HepG2 (cell line): ENCODE results near the gene TNFAIP2. TPM values are rescaled to one million over a fixed set of nuclear protein-coding genes. Genes with fewer than 3 reads are reported as not detected.
A peak's percentile ranks its signal among the peaks of the same experiment; 100 is the strongest.

ENCODE experiments used
- GATAD2A ChIP-seq: IDR thresholded peaks from 2 replicates; pipeline ENCODE4 v1.6.1; 2016
- HDAC1 ChIP-seq: sonication (generic); formaldehyde crosslinking; IDR thresholded peaks from 2 replicates; pipeline ENCODE4 v1.5.1; 2020; ENCODE audit warnings: mild to moderate bottlenecking, missing genetic modification reagents
- HNF4A ChIP-seq: sonication (generic); formaldehyde crosslinking; IDR thresholded peaks from 2 replicates; pipeline ENCODE4 v1.4.0; 2020; ENCODE audit warnings: missing genetic modification reagents
- KLF9 ChIP-seq: IDR thresholded peaks from 2 replicates; pipeline ENCODE4 v1.6.1; 2016; ENCODE audit warnings: low read depth
- KMT2B ChIP-seq: IDR thresholded peaks from 2 replicates; pipeline ENCODE4 v1.6.1; 2016; ENCODE audit warnings: missing genetic modification reagents, missing compliant biosample characterization
- MED1 ChIP-seq: sonication (generic); formaldehyde crosslinking; IDR thresholded peaks from 2 replicates; pipeline ENCODE4 v1.4.0; 2020; ENCODE audit warnings: missing genetic modification reagents
- NCOA2 ChIP-seq: sonication (generic); formaldehyde crosslinking; IDR thresholded peaks from 2 replicates; pipeline ENCODE4 v1.8.0; 2022; ENCODE audit warnings: inconsistent platforms
- NONO ChIP-seq, 2 experiments: fragments of 450-650 bp in 1 of 2; sonication (generic) in 1 of 2; formaldehyde crosslinking in 1 of 2; IDR thresholded peaks in 1 of 2; conservative IDR thresholded peaks in 1 of 2; 2 replicates each; pipeline versions ENCODE4 v1.6.1 to v1.8.0; 2017 to 2022; ENCODE audit warnings: mild to moderate bottlenecking in 1 of 2, missing genetic modification reagents in 1 of 2, moderate library complexity in 1 of 2
- RARA ChIP-seq: IDR thresholded peaks from 2 replicates; pipeline ENCODE4 v1.6.1; 2016; ENCODE audit warnings: missing genetic modification reagents, missing compliant biosample characterization
- RXRB ChIP-seq: IDR thresholded peaks from 2 replicates; pipeline ENCODE4 v1.6.1; 2016; ENCODE audit warnings: borderline replicate concordance, missing genetic modification reagents, missing compliant biosample characterization
- SP2 ChIP-seq: sonication (generic); formaldehyde crosslinking; IDR thresholded peaks from 2 replicates; pipeline ENCODE4 v1.5.1; 2020; ENCODE audit warnings: mild to moderate bottlenecking, missing genetic modification reagents
- ZFX ChIP-seq: sonication (generic); formaldehyde crosslinking; IDR thresholded peaks from 2 replicates; pipeline ENCODE4 v1.4.0; 2020; ENCODE audit warnings: mild to moderate bottlenecking, low read depth, missing genetic modification reagents, moderate library complexity
- ZNF446 ChIP-seq: sonication (generic); formaldehyde crosslinking; IDR thresholded peaks from 2 replicates; pipeline ENCODE4 v1.5.0; 2020; ENCODE audit warnings: mild to moderate bottlenecking, missing genetic modification reagents
- ZNF766 ChIP-seq: sonication (generic); formaldehyde crosslinking; IDR thresholded peaks from 2 replicates; pipeline ENCODE4 v1.5.0; 2020; ENCODE audit warnings: missing genetic modification reagents, borderline replicate concordance
- ZSCAN31 ChIP-seq: sonication (generic); formaldehyde crosslinking; IDR thresholded peaks from 2 replicates; pipeline ENCODE4 v1.5.0; 2020; ENCODE audit warnings: low read depth, mild to moderate bottlenecking, missing genetic modification reagents
- polyA plus RNA-seq, 8 experiments: library from polyadenylated mRNA; depleted of rRNA in 3 of 8; stranded (reverse) in 7 of 8; unstranded in 1 of 8; fragments of >200 nt; fragmentation: Illumina TruSeq in 4 of 8; extraction: Trizol in 4 of 8; gene quantifications; 2 replicates each; pipeline versions ENCODE4 v1.2.1 to v1.2.3, GENCODE V29; 2011 to 2016; ENCODE audit warnings: low read depth in 4 of 8, missing spikeins in 1 of 8, mixed read lengths in 1 of 8; ENCODE audit not compliant: insufficient read depth in 1 of 8
- total RNA-seq, 5 experiments: library from RNA; depleted of rRNA; stranded (reverse); fragments of >200 nt; fragmentation: Illumina TruSeq; extraction: Trizol; gene quantifications; 2 replicates each; pipeline ENCODE4 v1.2.3, GENCODE V29; 2016; ENCODE audit warnings: low read depth in 1 of 5
- TF ChIP-seq, protein P1 (sequence below): sonication (generic); formaldehyde crosslinking; IDR thresholded peaks from 2 replicates; pipeline ENCODE4 v1.5.0; 2020; ENCODE audit warnings: missing genetic modification reagents
- TF ChIP-seq, protein P2 (sequence below): IDR thresholded peaks from 2 replicates; pipeline ENCODE4 v1.6.1; 2012; ENCODE audit warnings: inconsistent platforms
- TF ChIP-seq, protein P3 (sequence below): sonication (generic); formaldehyde crosslinking; IDR thresholded peaks from 2 replicates; pipeline ENCODE4 v1.9.0; 2022; ENCODE audit warnings: low read depth, missing genetic modification reagents
- TF ChIP-seq, protein P4 (sequence below): sonication (generic); formaldehyde crosslinking; conservative IDR thresholded peaks from 2 replicates; pipeline ENCODE4 v1.4.0; 2020; ENCODE audit warnings: mild to moderate bottlenecking, missing genetic modification reagents, moderate library complexity
- TF ChIP-seq, protein P5 (sequence below): sonication (generic); formaldehyde crosslinking; IDR thresholded peaks from 2 replicates; pipeline ENCODE4 v1.8.1; 2023; ENCODE audit warnings: mild to moderate bottlenecking, missing genetic modification reagents
- TF ChIP-seq, protein P6 (sequence below): sonication (generic); formaldehyde crosslinking; IDR thresholded peaks from 2 replicates; pipeline ENCODE4 v1.5.0; 2020; ENCODE audit warnings: missing genetic modification reagents, mild to moderate bottlenecking, borderline replicate concordance

Gene TNFAIP2
- total and polyA plus RNA-seq, 2 of the 13 experiments (the other 11 are each of a cell fraction or from before 2014, with no cell fraction given): 0.46 to 1.5 TPM

DNA sequence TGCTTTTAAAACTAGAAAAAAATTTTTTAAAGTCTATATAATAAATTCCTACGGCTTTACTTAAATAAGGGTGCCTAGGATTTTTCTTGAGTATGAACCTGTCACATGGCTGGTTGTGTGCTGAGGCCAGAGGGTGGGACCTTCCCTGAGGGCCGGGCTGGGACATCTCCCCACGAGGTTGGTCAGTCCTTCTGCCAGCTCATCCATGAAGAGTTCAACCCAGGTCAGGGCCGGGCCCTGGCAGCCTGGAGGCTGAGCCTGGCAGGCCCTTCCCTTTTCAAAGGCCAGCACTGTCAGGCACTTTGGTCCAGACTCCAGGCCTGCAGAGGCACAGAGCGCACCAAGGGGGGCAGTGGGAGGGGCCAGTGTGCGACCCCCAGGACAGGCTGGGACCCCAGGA, 31.7 kb downstream of the TNFAIP2 start (continued):
- TF ChIP-seq, protein P1, sequence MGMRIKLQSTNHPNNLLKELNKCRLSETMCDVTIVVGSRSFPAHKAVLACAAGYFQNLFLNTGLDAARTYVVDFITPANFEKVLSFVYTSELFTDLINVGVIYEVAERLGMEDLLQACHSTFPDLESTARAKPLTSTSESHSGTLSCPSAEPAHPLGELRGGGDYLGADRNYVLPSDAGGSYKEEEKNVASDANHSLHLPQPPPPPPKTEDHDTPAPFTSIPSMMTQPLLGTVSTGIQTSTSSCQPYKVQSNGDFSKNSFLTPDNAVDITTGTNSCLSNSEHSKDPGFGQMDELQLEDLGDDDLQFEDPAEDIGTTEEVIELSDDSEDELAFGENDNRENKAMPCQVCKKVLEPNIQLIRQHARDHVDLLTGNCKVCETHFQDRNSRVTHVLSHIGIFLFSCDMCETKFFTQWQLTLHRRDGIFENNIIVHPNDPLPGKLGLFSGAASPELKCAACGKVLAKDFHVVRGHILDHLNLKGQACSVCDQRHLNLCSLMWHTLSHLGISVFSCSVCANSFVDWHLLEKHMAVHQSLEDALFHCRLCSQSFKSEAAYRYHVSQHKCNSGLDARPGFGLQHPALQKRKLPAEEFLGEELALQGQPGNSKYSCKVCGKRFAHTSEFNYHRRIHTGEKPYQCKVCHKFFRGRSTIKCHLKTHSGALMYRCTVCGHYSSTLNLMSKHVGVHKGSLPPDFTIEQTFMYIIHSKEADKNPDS (CRISPR knock-in tag): no peak
- TF ChIP-seq NCOA2 (CRISPR knock-in tag) (peak; percentile 45; the same call in 1 of the 2 replicates), RARA (CRISPR knock-in tag) (peak; percentile 79), ZSCAN31 (no peak), HDAC1 (peak; percentile 38; the same call in 1 of the 2 replicates), ZNF446 (CRISPR knock-in tag) (no peak), MED1 (CRISPR knock-in tag) (peak; percentile 56), KLF9 (CRISPR knock-in tag) (no peak), ZFX (peak; percentile 47; the same call in 1 of the 2 replicates), KMT2B (no peak), GATAD2A (peak; percentile 15; the same call in 1 of the 2 replicates), ZNF766 (CRISPR knock-in tag) (no peak), HNF4A (CRISPR knock-in tag) (0 out of 2 replicates have a peak, but pooled peaks have one; percentile 17), SP2 (CRISPR knock-in tag) (peak; percentile 24; the same call in 1 of the 2 replicates), RXRB (CRISPR knock-in tag) (peak; percentile 99), NONO (IDR thresholded peaks at IDR 0.05) (no peak), NONO (CRISPR knock-in tag; conservative IDR thresholded peaks at IDR 0.05) (no peak)
- TF ChIP-seq, protein P2, sequence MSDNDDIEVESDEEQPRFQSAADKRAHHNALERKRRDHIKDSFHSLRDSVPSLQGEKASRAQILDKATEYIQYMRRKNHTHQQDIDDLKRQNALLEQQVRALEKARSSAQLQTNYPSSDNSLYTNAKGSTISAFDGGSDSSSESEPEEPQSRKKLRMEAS: peak; percentile 40; the same call in 1 of the 2 replicates
- TF ChIP-seq, protein P3, sequence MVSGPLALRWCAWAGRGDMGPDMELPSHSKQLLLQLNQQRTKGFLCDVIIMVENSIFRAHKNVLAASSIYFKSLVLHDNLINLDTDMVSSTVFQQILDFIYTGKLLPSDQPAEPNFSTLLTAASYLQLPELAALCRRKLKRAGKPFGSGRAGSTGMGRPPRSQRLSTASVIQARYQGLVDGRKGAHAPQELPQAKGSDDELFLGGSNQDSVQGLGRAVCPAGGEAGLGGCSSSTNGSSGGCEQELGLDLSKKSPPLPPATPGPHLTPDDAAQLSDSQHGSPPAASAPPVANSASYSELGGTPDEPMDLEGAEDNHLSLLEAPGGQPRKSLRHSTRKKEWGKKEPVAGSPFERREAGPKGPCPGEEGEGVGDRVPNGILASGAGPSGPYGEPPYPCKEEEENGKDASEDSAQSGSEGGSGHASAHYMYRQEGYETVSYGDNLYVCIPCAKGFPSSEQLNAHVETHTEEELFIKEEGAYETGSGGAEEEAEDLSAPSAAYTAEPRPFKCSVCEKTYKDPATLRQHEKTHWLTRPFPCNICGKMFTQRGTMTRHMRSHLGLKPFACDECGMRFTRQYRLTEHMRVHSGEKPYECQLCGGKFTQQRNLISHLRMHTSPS: peak; percentile 91
- TF ChIP-seq, protein P4, sequence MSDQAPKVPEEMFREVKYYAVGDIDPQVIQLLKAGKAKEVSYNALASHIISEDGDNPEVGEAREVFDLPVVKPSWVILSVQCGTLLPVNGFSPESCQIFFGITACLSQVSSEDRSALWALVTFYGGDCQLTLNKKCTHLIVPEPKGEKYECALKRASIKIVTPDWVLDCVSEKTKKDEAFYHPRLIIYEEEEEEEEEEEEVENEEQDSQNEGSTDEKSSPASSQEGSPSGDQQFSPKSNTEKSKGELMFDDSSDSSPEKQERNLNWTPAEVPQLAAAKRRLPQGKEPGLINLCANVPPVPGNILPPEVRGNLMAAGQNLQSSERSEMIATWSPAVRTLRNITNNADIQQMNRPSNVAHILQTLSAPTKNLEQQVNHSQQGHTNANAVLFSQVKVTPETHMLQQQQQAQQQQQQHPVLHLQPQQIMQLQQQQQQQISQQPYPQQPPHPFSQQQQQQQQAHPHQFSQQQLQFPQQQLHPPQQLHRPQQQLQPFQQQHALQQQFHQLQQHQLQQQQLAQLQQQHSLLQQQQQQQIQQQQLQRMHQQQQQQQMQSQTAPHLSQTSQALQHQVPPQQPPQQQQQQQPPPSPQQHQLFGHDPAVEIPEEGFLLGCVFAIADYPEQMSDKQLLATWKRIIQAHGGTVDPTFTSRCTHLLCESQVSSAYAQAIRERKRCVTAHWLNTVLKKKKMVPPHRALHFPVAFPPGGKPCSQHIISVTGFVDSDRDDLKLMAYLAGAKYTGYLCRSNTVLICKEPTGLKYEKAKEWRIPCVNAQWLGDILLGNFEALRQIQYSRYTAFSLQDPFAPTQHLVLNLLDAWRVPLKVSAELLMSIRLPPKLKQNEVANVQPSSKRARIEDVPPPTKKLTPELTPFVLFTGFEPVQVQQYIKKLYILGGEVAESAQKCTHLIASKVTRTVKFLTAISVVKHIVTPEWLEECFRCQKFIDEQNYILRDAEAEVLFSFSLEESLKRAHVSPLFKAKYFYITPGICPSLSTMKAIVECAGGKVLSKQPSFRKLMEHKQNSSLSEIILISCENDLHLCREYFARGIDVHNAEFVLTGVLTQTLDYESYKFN (CRISPR knock-in tag): peak; percentile 25; the same call in 1 of the 2 replicates
- TF ChIP-seq, protein P5, sequence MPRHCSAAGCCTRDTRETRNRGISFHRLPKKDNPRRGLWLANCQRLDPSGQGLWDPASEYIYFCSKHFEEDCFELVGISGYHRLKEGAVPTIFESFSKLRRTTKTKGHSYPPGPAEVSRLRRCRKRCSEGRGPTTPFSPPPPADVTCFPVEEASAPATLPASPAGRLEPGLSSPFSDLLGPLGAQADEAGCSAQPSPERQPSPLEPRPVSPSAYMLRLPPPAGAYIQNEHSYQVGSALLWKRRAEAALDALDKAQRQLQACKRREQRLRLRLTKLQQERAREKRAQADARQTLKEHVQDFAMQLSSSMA: no peak
- TF ChIP-seq, protein P6, sequence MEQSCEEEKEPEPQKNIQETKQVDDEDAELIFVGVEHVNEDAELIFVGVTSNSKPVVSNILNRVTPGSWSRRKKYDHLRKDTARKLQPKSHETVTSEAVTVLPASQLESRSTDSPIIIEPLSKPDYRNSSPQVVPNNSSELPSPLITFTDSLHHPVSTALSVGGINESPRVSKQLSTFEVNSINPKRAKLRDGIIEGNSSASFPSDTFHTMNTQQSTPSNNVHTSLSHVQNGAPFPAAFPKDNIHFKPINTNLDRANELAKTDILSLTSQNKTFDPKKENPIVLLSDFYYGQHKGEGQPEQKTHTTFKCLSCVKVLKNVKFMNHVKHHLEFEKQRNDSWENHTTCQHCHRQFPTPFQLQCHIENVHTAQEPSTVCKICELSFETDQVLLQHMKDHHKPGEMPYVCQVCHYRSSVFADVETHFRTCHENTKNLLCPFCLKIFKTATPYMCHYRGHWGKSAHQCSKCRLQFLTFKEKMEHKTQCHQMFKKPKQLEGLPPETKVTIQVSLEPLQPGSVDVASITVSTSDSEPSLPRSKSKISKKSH (CRISPR knock-in tag): no peak
